Subcutaneous abdominal adipose tissue (tissue), 5 donors: ENCODE results near the gene CYTH1.
"Not testable (repeated sequence)": the region's sequence is repeated elsewhere in the genome, so short reads cannot be mapped to it uniquely, and the experiment has no call there.

Source experiments
- H3K27ac ChIP-seq: one replicate; pipeline ENCODE4 v1.7.0; 2013; ENCODE audit warnings: low read depth, mild to moderate bottlenecking, inconsistent platforms, low read length, moderate library complexity
- H3K27me3 ChIP-seq, 5 donors: one replicate each; pipeline ENCODE4 v1.7.0; 2013; ENCODE audit warnings: low read length in 5 of 5, inconsistent platforms in 1 of 5; ENCODE audit not compliant: control insufficient read depth in 5 of 5, insufficient read depth in 4 of 5
- H3K36me3 ChIP-seq, 5 donors: one replicate each; pipeline ENCODE4 v1.7.0; 2013; ENCODE audit warnings: low read length in 5 of 5; ENCODE audit not compliant: control insufficient read depth in 5 of 5, insufficient read depth in 5 of 5
- H3K4me1 ChIP-seq, 5 donors: one replicate each; pipeline ENCODE4 v1.7.0; 2013; ENCODE audit warnings: low read length in 5 of 5, mild to moderate bottlenecking in 3 of 5, moderate library complexity in 1 of 5; ENCODE audit not compliant: control insufficient read depth in 5 of 5, insufficient read depth in 5 of 5
- H3K4me3 ChIP-seq, 5 donors: one replicate each; pipeline ENCODE4 v1.7.0; 2013; ENCODE audit warnings: low read length in 5 of 5, low read depth in 1 of 5
- H3K9ac ChIP-seq, 5 donors: one replicate each; pipeline ENCODE4 v1.7.0; 2013; ENCODE audit warnings: low read length in 5 of 5, mild to moderate bottlenecking in 4 of 5, moderate library complexity in 3 of 5
- H3K9me3 ChIP-seq, 5 donors: one replicate each; pipeline ENCODE4 v1.7.0; 2013; ENCODE audit warnings: low read length in 5 of 5; ENCODE audit not compliant: control insufficient read depth in 5 of 5
- donor health status: healthy.
- donor health status: healthy.
- donor health status: healthy.
- donor health status: healthy.
- donor health status: healthy.

CYTH1 gene

GRCh38 chr17:78676412-78677302 is 105.4 kb downstream of the CYTH1 start:
- Histone ChIP-seq H3K27ac (no peak overlapping the region), H3K4me3 (no peak overlapping the region), H3K9ac (no peak overlapping the region), H3K27me3 (no peaks in the 10 kb centered on the region), H3K36me3 (peaks cover 0 to 92% (median 74%) of the 10 kb centered on the region in 5 donors), H3K4me1 (peaks cover 0 to 8% (median 0%) of the 10 kb centered on the region in 5 donors), H3K9me3 (no peaks in the 10 kb centered on the region)

DNA sequence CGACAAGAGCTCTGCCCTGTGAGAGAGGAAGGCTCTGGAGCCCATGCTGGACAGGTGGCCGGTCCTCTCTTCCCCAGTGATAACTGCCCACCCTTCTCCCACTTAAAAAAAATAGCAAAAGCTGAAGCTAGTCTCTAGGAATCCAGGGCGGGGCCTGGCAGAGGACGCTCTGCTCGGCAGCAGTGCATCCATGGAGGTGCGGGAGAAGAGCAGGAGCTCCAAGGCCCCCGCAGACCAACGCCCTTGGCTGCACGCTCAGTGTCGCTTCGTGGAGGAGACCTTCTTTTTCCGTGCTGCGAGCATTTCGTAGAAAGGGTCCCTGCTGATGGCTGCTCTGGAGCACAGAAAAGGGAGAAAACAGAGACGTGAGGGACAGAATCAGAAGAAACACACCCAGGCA is 106.2 kb downstream of the CYTH1 start:
- Histone ChIP-seq H3K9ac (no peak overlapping the region), H3K36me3 (peaks cover 0 to 86% (median 74%) of the 10 kb centered on the region in 5 donors), H3K9me3 (no peaks in the 10 kb centered on the region), H3K4me3 (no peak overlapping the region), H3K27ac (no peak overlapping the region), H3K4me1 (peaks cover 0 to under 1% (median 0%) of the 10 kb centered on the region in 5 donors), H3K27me3 (no peaks in the 10 kb centered on the region)

GRCh38 chr17:78675316-78675616 is 106.8 kb downstream of the CYTH1 start:
- Histone ChIP-seq H3K27ac (no peak overlapping the region), H3K27me3 (no peaks in the 10 kb centered on the region), H3K36me3 (peaks cover 0 to 80% (median 69%) of the 10 kb centered on the region in 5 donors), H3K9me3 (no peaks in the 10 kb centered on the region), H3K4me1 (peaks cover 0 to 3% (median 0%) of the 10 kb centered on the region in 5 donors), H3K9ac (no peak overlapping the region), H3K4me3 (no peak overlapping the region)

DNA sequence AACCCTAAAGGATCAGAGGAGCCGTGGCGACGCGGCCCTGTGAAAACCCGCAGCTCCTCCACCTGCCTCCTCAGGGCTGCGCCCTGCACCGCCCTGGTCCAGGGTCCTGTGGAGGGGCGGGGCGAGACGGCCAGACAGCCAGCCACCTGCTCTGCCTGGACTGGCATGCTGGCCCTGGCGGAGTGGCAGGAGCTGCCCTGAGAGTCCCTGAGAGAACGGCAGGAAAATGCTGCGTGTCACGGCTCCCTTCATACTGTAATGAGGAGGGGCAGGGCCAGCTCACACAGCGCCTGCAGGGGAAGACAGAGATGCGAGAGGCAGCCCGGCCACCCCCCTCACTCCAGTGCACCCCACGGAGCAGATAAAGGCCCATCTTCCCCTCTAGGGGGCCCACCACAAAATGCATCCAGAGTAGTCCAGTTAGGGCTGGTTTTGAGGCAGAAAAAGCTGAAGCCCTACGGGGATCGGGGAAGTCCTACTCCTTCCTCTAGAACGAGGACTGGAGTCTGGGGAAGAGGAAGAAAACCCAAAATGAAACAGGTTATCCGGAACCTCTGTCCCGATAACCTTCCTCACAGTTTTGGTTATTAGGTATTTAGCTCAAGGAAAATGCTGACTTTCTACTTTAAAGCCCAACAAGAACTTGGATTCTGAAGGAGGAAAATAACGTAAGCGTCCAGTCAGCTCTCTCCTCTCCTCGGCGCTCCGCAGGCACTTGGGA is 107.3 kb downstream of the CYTH1 start:
- Histone ChIP-seq H3K27ac (no peak overlapping the region), H3K27me3 (no peaks in the 10 kb centered on the region), H3K4me3 (no peak overlapping the region), H3K9ac (no peak overlapping the region), H3K36me3 (peaks cover 0 to 75% (median 64%) of the 10 kb centered on the region in 5 donors), H3K9me3 (no peaks in the 10 kb centered on the region), H3K4me1 (peaks cover 0 to 7% (median 0%) of the 10 kb centered on the region in 5 donors)

DNA sequence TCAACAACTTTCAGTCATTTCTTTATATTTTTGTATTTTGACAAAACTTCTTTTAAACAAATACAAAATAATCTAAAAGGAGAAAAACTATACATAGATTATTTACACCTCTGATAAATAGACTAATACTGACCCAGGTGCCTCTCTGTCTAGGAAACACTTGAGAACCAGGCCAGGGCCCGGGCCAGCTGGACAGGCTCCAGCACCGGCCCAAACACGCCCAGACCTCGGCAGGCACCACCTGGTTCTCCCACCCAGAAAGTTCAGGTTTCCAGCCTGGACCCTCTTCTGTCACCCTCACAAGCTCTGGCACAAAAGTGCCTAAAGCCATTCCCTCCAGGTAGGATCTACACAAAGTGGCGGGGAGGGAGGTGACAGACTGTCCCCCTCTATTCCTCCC is 107.9 kb downstream of the CYTH1 start:
- Histone ChIP-seq H3K4me1 (peaks cover 0 to 7% (median 0%) of the 10 kb centered on the region in 5 donors), H3K36me3 (peaks cover 0 to 69% (median 58%) of the 10 kb centered on the region in 5 donors), H3K9me3 (no peaks in the 10 kb centered on the region), H3K27ac (no peak overlapping the region), H3K9ac (no peak overlapping the region), H3K4me3 (no peak overlapping the region), H3K27me3 (no peaks in the 10 kb centered on the region)

- Histone ChIP-seq H3K27ac (no peak overlapping the region), H3K9ac (no peak overlapping the region), H3K4me1 (peaks cover 0 to 7% (median 0%) of the 10 kb centered on the region in 5 donors), H3K36me3 (peaks cover 0 to 61% (median 50%) of the 10 kb centered on the region in 5 donors), H3K4me3 (no peak overlapping the region), H3K27me3 (no peaks in the 10 kb centered on the region), H3K9me3 (no peaks in the 10 kb centered on the region)
These were observed 108.7 kb downstream of the CYTH1 start for GRCh38 chr17:78673395-78673794.

GRCh38 chr17:78672871-78673371 is 109.2 kb downstream of the CYTH1 start:
- Histone ChIP-seq H3K9ac (no peak overlapping the region), H3K9me3 (no peaks in the 10 kb centered on the region), H3K27me3 (no peaks in the 10 kb centered on the region), H3K4me1 (peaks cover 0 to 7% (median 0%) of the 10 kb centered on the region in 5 donors), H3K36me3 (peaks cover 0 to 57% (median 46%) of the 10 kb centered on the region in 5 donors), H3K4me3 (no peak overlapping the region), H3K27ac (no peak overlapping the region)

DNA sequence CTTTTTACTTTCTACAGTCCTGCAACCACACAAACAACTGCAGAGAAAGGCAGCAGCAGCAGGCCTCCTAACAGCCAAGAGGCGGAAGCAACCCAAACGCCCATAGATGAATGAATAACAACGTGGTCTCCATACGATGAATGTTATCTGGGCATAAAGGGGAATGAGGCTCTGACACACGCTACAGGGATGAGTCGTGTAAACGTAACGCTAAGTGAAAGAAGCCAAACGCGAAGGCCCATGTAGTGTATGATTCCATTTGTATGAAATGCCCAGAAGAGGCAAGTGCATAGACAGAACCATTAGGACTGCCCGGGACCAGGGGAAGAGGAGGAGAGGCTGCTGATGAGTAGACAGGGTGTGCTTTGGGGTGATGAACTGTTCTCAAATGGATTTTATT is 110.1 kb downstream of the CYTH1 start:
- H3K4me3 ChIP-seq = no peak overlapping the region
- peaks cover 0 to 47% (median 36%) of the 10 kb centered on the region in 5 donors for H3K36me3 ChIP-seq
- no peak overlapping the region for H3K27ac ChIP-seq
- H3K9me3 ChIP-seq = no peaks in the 10 kb centered on the region
- no peak overlapping the region for H3K9ac ChIP-seq
- no peaks in the 10 kb centered on the region for H3K27me3 ChIP-seq
- H3K4me1 ChIP-seq = peaks cover 0 to 9% (median under 1%) of the 10 kb centered on the region in 5 donors

DNA sequence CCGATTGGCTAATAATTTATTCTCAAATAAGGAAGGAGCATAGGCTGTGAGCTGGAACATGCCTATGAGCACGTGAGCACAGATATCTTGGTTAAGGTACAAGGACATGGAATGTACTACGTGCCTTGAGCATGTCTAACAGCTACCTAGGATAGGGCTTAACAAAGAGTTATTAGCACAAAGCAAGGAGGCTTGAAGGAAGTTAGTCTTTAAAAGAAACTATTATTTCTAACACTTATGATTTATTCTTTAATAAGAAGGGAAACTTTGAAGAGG is 110.4 kb downstream of the CYTH1 start:
- H3K4me3 ChIP-seq, H3K27me3 ChIP-seq, H3K9me3 ChIP-seq, H3K9ac ChIP-seq, H3K27ac ChIP-seq: not testable (repeated sequence)
- Histone ChIP-seq H3K4me1 (peaks cover 0 to 12% (median 4%) of the 10 kb centered on the region in 5 donors), H3K36me3 (peaks cover 0 to 44% (median 33%) of the 10 kb centered on the region in 5 donors)
